Ovary (tissue), 9 donors: Measurements from ENCODE around the gene EVC2. TPM values are rescaled to one million over a fixed set of nuclear protein-coding genes. Genes with fewer than 3 reads are reported as not detected.

Source experiments
- DNase-seq, 5 donors: peaks; one replicate each; pipeline ENCODE4 v3.0.0-alpha.2; 2019 to 2020
- H3K27ac ChIP-seq, 2 donors: fragments of 200-600 bp; one replicate each; pipeline versions ENCODE4 v1.5.1 to v1.8.0; 2019 to 2022
- H3K27me3 ChIP-seq: fragments of 200-600 bp; one replicate; pipeline ENCODE4 v1.8.0; 2022
- H3K36me3 ChIP-seq: fragments of 200-600 bp; sonication (generic); one replicate; pipeline ENCODE4 v1.5.1; 2019
- H3K4me1 ChIP-seq: one replicate; pipeline ENCODE4 v1.8.1; 2013; ENCODE audit warnings: mild to moderate bottlenecking, moderate library complexity; ENCODE audit not compliant: insufficient read depth
- H3K4me3 ChIP-seq: fragments of 200-600 bp; sonication (generic); one replicate; pipeline ENCODE4 v1.5.1; 2017
- H3K9me3 ChIP-seq, 2 donors: fragments of 200-600 bp in 1 of 2; sonication (generic) in 1 of 2; one replicate each; pipeline versions ENCODE4 v1.5.1 to v1.8.1; 2013 to 2019; ENCODE audit warnings: mild to moderate bottlenecking in 1 of 2, moderate library complexity in 1 of 2
- EP300 ChIP-seq: sonication (generic); formaldehyde crosslinking; IDR thresholded peaks from one replicate; pipeline ENCODE4 v1.6.1; 2017; ENCODE audit warnings: antibody characterized with exemption
- POLR2A ChIP-seq: fragments of 450-650 bp; IDR thresholded peaks from one replicate; pipeline ENCODE4 v1.6.1; 2017; ENCODE audit warnings: antibody characterized with exemption, mild to moderate bottlenecking, moderate library complexity
- WGBS, 3 donors: extraction: QIAGEN DNeasy Blood & Tissue Kit in 1 of 3; methylation state at CpG; one replicate each; pipeline versions ENCODE4 v1.1.5 to v1.1.7; 2013 to 2017; 5-methylcytosine and 5-hydroxymethylcytosine counted together
- intact Hi-C, 4 donors: fragments of 100-400 bp; cut with DNase I; formaldehyde crosslinking; loops; one replicate each; pipeline versions ENCODE4 v1.11.0 to v1.15.1; 2022 to 2023
- polyA plus RNA-seq, 2 donors: library from polyadenylated mRNA; stranded (reverse); fragments of 200-250 nt in 1 of 2; fragments of 350-450 nt in 1 of 2; fragmentation: Illumina TruSeq in 1 of 2; extraction: RNeasy Lipid Tissue Mini Kit (QIAGEN cat#74804) in 1 of 2; gene quantifications; one replicate each; pipeline ENCODE4 v1.2.3, GENCODE V29; 2013 to 2014
- total RNA-seq, 7 donors: library from RNA; depleted of rRNA in 2 of 7; stranded (reverse); fragments of >200 nt in 2 of 7; fragmentation: NEBNext Ultra II Directional in 3 of 7; extraction: Animal tissue kit (Norgen Biotek cat#: 25700) in 3 of 7; gene quantifications; one replicate each; pipeline versions ENCODE4 v1.1.0 to v1.2.4, GENCODE V29; 2016 to 2023
- TF ChIP-seq, protein P1 (sequence below), 3 donors: fragments of 450-650 bp in 2 of 3; fragments of 200-600 bp in 1 of 3; IDR thresholded peaks; one replicate each; pipeline versions ENCODE4 v1.5.1 to v1.8.0; 2016 to 2022; ENCODE audit warnings: antibody characterized with exemption in 3 of 3, mild to moderate bottlenecking in 1 of 3
- donor health status: DM: no; HTN: no; CAD: no; lungs with moderate emphysema.
- donor health status: DM: no; HTN: no; CAD: no.
- donor health status: Bipolar disorder and iron deficiency.
- donor health status: DM: yes; HTN: yes; CAD: no.
- donor health status: DM: no; HTN: no; CAD: no.
- donor health status: DM: yes; HTN: yes; CAD: no.

The EVC2 gene
- total and polyA plus RNA-seq, 9 donors: 8.1 to 19.4 (median 14.0) TPM

DNA sequence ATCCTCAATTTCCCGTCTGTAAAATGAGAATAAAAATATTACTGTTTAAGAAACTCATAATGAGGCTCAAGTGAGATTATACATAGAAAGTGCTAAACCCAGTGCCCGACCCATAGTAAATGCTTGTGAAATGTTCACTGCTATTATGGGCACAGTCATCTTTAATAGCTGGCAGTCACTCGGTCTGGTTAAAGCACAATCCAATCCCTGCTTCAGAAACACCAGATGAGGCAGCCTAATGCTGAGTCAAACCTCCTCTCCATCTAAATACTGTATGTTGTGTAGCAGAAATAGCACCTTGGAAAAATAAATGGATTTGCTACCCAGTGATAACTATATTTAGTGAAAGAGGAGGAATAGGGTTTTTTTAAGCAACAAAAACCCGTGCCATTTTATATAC is 14.5 kb downstream of the EVC2 start:
- intact Hi-C loops: no loop called here
- Histone ChIP-seq H3K36me3 (no peaks in the 10 kb centered on the region), H3K4me3 (no peak overlapping the region), H3K4me1 (no peaks in the 10 kb centered on the region), H3K27me3 (no peaks in the 10 kb centered on the region), H3K27ac (no peak overlapping the region), H3K9me3 (no peaks in the 10 kb centered on the region)
- WGBS, 3 donors: 86 to 89% (median 88%) methylated on average over 4 of the region's 4 CpGs
- TF ChIP-seq EP300 (no peak), POLR2A (no peak)
- TF ChIP-seq, protein P1, sequence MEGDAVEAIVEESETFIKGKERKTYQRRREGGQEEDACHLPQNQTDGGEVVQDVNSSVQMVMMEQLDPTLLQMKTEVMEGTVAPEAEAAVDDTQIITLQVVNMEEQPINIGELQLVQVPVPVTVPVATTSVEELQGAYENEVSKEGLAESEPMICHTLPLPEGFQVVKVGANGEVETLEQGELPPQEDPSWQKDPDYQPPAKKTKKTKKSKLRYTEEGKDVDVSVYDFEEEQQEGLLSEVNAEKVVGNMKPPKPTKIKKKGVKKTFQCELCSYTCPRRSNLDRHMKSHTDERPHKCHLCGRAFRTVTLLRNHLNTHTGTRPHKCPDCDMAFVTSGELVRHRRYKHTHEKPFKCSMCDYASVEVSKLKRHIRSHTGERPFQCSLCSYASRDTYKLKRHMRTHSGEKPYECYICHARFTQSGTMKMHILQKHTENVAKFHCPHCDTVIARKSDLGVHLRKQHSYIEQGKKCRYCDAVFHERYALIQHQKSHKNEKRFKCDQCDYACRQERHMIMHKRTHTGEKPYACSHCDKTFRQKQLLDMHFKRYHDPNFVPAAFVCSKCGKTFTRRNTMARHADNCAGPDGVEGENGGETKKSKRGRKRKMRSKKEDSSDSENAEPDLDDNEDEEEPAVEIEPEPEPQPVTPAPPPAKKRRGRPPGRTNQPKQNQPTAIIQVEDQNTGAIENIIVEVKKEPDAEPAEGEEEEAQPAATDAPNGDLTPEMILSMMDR (IDR thresholded peaks at IDR 0.05): no peak
- no peak for DNase-seq

DNA sequence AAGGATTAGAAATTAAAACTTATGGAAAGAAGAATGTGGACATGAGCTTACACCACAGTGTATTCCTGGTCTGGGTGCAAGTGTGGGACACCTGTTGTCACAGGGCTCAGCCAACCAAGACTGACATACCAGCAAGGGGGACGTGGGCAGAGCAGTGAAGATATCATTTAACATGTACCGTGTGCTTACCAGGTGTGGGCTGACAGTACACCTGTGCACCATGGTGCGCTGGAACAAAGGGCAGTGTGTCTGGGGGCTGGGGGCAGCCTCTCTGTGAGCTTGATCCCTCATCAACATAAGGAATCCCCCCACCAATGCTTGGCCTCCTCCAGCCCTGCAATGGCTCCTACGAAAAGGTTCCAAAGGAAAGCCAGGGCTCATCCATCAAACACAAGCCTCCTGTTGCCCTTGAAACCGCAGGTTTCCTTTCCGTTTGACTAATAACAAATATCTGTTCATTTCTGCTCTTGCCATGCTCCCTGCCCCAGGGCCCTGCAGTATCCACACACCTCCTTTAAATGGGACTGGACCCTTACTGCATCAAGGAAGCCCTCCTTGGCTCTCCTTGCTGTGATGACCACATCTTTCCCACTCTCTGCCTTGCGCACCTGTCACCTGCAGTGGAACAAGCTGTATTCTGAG is 16.7 kb downstream of the EVC2 start:
- Histone ChIP-seq H3K27me3 (no peaks in the 10 kb centered on the region), H3K4me3 (no peak overlapping the region), H3K27ac (no peak overlapping the region), H3K9me3 (no peaks in the 10 kb centered on the region), H3K4me1 (no peaks in the 10 kb centered on the region), H3K36me3 (no peaks in the 10 kb centered on the region)
- TF ChIP-seq EP300 (no peak), POLR2A (no peak)
- TF ChIP-seq, protein P1 (IDR thresholded peaks at IDR 0.05): no peak
- 83 to 89% (median 86%) methylated on average over 7 of the region's 7 CpGs for WGBS, 3 donors
- DNase-seq: no peak
- intact Hi-C loops: no loop called here

DNA sequence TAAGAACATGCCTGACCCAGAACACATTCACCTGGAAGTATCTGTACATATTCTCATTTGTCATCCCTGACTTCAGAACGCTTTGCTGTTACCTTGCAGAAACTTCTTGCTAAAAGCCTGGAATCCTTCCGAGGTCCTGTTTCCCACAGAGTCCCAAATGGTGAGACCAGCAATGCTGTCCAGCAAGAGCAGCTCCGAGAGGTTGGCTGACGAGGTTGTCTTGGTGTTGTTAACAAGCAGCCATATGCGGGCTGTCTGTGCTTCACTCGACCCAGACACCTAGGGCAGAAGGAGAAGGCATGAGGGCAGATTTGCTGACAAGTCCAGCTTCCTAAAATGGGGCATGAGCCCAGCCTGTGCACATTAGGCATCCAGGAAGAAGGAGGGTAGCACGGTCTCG is 19.3 kb downstream of the EVC2 start:
- no peaks in the 10 kb centered on the region for H3K4me1 ChIP-seq
- H3K4me3 ChIP-seq: no peak overlapping the region
- WGBS, 3 donors: 93 to 96% (median 94%) methylated on average over 8 of the region's 8 CpGs
- no peaks in the 10 kb centered on the region for H3K9me3 ChIP-seq
- no peaks in the 10 kb centered on the region for H3K36me3 ChIP-seq
- no peak for DNase-seq
- no peaks in the 10 kb centered on the region for H3K27me3 ChIP-seq
- intact Hi-C loops: no loop called here
- no peak overlapping the region for H3K27ac ChIP-seq
- TF ChIP-seq, protein P1 (IDR thresholded peaks at IDR 0.05): no peak
- no peak for TF ChIP-seq EP300
- TF ChIP-seq POLR2A: no peak

DNA sequence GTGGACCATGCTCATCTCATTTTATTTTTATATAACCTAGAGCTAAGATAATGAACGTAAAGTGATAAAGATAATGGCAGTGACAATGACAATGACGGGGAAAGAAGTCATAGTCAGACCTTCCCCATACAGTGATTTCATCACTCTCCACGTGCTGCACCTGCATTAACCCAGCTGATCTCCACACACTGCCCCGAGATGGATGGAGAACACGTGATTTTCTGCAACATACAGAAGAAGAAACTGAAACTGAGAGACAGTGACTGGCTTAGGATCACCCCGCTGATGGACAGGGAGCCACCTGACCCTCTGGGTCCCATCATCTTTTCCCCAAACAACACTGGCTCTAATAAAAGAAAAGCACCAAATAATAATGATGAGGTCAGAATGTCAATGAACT is 22.0 kb downstream of the EVC2 start:
- no peak for DNase-seq
- Histone ChIP-seq H3K36me3 (no peaks in the 10 kb centered on the region), H3K27ac (no peak overlapping the region), H3K9me3 (no peaks in the 10 kb centered on the region), H3K4me1 (no peaks in the 10 kb centered on the region), H3K27me3 (no peaks in the 10 kb centered on the region), H3K4me3 (no peak overlapping the region)
- intact Hi-C loops: no loop called here
- TF ChIP-seq, protein P1 (IDR thresholded peaks at IDR 0.05): no peak
- no peak for TF ChIP-seq EP300
- no peak for TF ChIP-seq POLR2A
- 92 to 96% (median 94%) methylated on average over 6 of the region's 6 CpGs for WGBS, 3 donors
